Measurements from ENCODE around the gene SH3BP5. TPM values are rescaled to one million over a fixed set of nuclear protein-coding genes. Genes with fewer than 3 reads are reported as not detected.

SH3BP5 gene
- total RNA-seq, 1 donor from 2014 or later, result 5.9 TPM

DNA sequence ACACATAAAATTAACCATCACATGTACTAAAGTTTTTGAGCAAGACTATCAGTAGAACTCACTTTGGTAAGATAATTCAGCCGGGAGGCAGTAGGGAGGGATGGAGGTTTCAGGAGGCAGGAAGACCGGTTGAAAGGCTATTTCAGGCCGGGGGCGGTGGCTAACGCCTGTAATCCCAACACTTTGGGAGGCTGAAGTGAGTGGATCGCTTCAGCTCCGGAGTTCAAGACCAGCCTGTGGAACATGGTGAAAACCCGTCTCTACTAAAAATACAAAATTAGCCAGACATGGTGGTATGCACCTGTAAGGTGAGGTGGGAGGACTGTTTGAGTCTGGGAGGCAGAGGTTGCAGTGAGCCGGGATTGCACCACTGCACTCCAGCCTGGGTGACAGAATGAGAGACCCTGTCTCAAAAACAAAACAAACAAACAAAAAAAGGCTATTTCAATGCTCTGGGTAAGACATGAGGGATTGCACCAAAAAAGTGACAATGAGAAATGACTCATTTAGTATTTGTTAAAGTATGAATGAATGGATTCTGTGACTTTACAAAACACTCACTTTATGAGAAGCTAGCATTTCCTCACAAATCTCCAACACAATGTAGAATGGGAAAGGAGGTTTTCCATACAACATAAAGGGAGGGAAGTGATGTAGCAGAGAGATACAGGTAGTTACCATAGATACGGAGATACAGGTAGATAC is 43.9 kb downstream of the SH3BP5 start:
- H3K27ac Mint-ChIP-seq (ENCODE audit: unreplicated experiment), result no peak overlapping the region
- H3K27me3 Mint-ChIP-seq (ENCODE audit: unreplicated experiment), result no peaks in the 10 kb centered on the region
- TF ChIP-seq, protein P1, sequence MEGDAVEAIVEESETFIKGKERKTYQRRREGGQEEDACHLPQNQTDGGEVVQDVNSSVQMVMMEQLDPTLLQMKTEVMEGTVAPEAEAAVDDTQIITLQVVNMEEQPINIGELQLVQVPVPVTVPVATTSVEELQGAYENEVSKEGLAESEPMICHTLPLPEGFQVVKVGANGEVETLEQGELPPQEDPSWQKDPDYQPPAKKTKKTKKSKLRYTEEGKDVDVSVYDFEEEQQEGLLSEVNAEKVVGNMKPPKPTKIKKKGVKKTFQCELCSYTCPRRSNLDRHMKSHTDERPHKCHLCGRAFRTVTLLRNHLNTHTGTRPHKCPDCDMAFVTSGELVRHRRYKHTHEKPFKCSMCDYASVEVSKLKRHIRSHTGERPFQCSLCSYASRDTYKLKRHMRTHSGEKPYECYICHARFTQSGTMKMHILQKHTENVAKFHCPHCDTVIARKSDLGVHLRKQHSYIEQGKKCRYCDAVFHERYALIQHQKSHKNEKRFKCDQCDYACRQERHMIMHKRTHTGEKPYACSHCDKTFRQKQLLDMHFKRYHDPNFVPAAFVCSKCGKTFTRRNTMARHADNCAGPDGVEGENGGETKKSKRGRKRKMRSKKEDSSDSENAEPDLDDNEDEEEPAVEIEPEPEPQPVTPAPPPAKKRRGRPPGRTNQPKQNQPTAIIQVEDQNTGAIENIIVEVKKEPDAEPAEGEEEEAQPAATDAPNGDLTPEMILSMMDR (IDR thresholded peaks at IDR 0.05), result no peak
- H3K36me3 Mint-ChIP-seq (ENCODE audit: unreplicated experiment), result no peaks in the 10 kb centered on the region
- DNase-seq (ENCODE audit: extremely low spot score, unreplicated experiment), result no peak
- no peaks in the 10 kb centered on the region for H3K9me3 Mint-ChIP-seq (ENCODE audit: unreplicated experiment)
- H3K4me1 Mint-ChIP-seq (ENCODE audit: unreplicated experiment), result peaks cover 9% of the 10 kb centered on the region
- no peak overlapping the region for H3K4me3 Mint-ChIP-seq (ENCODE audit: unreplicated experiment)

DNA sequence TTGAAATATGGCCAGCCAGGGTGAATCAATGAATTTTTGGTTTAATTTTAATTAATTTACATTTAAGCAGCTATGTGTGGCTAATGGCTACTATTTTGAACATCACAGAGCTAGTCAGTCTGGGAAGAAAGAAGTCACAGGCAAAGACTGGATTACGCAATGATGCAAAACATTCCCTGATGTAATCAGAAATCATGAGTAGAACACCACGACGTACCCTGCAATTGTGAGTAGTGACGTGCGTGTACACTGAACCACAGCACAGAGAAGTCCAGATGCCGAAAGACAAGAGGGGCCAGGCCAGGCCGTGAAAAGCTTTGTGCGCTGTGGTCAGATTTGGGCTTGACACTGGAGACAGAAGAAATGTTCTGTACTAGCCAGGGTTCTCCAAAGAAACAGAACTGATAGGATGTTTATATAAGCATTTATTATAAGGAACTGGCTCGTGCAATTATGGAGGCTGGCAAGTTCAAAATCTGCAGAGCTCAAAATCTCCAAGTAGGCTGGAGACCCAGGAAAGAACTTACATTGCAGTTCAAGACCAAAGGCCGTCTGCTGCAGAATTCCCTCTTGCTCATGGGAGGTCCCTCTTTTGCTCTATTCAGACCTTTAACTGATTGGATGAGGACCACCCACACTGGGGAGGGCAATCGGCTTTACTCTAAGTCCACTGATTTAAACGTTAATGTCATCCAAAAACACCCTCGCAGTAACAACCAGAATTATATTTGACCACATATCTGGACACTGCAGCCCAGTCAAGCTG is 44.6 kb downstream of the SH3BP5 start:
- Mint-ChIP-seq H3K27ac (ENCODE audit: unreplicated experiment) (no peak overlapping the region), H3K9me3 (ENCODE audit: unreplicated experiment) (no peaks in the 10 kb centered on the region), H3K4me3 (ENCODE audit: unreplicated experiment) (no peak overlapping the region), H3K4me1 (ENCODE audit: unreplicated experiment) (peaks cover 2% of the 10 kb centered on the region), H3K36me3 (ENCODE audit: unreplicated experiment) (no peaks in the 10 kb centered on the region), H3K27me3 (ENCODE audit: unreplicated experiment) (no peaks in the 10 kb centered on the region)
- TF ChIP-seq, protein P1 (IDR thresholded peaks at IDR 0.05), result no peak
- DNase-seq (ENCODE audit: extremely low spot score, unreplicated experiment), result no peak

DNA sequence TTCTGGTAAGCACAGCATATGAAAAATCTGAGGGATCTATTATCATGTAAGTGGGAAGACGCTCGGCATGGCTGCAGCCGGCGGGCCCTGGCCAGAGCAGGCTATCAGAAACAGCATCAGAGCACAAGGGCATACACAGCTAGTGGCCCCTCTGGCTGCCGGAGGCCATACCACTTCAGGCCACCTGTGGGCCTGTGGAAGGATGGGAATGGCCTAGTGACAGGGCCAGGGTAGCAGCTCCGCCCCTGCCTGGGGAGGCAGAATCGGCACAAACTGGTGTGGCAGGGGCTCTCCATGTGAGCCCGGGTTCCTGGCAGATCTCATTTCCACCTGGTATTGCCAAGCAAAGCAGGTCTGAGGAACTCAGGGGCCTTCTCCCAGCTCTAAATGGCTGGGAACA is 46.4 kb downstream of the SH3BP5 start:
- no peak for DNase-seq (ENCODE audit: extremely low spot score, unreplicated experiment)
- no peak overlapping the region for H3K27ac Mint-ChIP-seq (ENCODE audit: unreplicated experiment)
- no peaks in the 10 kb centered on the region for H3K27me3 Mint-ChIP-seq (ENCODE audit: unreplicated experiment)
- no peak overlapping the region for H3K4me3 Mint-ChIP-seq (ENCODE audit: unreplicated experiment)
- H3K4me1 Mint-ChIP-seq (ENCODE audit: unreplicated experiment), result no peaks in the 10 kb centered on the region
- TF ChIP-seq, protein P1 (IDR thresholded peaks at IDR 0.05), result no peak
- no peaks in the 10 kb centered on the region for H3K9me3 Mint-ChIP-seq (ENCODE audit: unreplicated experiment)
- H3K36me3 Mint-ChIP-seq (ENCODE audit: unreplicated experiment), result no peaks in the 10 kb centered on the region

DNA sequence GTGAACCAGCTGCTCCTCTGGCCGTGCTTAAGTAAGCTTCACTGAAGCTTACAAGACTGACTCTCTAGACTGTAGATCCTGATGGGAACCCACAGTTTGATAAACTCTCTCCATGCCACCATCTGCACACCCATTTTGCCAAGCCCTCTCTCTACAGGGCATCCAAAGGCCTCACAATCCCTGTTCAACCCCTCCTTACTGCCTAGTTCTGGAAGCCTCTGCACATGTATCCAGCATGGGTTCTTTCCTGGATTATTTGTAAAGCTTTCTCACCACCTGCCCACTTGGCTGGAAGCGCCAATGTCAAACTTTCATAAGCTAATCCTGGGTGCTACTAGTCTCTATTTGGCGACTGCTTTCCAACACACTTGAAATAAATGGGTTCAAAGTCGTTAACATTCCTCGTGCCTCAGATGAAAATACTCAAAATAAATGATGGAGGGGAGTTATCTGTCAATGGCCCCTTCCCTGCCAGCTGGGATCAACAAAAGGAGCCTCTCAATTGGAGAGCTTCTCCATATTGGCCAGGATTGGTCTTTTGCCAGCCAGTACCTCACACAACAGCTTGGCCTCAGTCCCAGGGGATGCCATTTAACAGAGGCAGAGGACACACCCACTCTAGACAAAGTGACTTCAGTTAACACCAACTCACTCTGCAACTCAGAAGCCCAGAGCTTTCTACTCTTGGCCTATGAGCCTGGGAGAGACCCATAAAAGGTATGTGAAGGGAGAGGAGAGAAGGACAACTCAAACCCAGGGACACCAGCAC is 48.1 kb downstream of the SH3BP5 start:
- DNase-seq (ENCODE audit: extremely low spot score, unreplicated experiment), result no peak
- Mint-ChIP-seq H3K4me3 (ENCODE audit: unreplicated experiment) (no peak overlapping the region), H3K36me3 (ENCODE audit: unreplicated experiment) (no peaks in the 10 kb centered on the region), H3K27me3 (ENCODE audit: unreplicated experiment) (no peaks in the 10 kb centered on the region), H3K27ac (ENCODE audit: unreplicated experiment) (no peak overlapping the region), H3K9me3 (ENCODE audit: unreplicated experiment) (no peaks in the 10 kb centered on the region), H3K4me1 (ENCODE audit: unreplicated experiment) (no peaks in the 10 kb centered on the region)
- TF ChIP-seq, protein P1 (IDR thresholded peaks at IDR 0.05), result no peak

DNA sequence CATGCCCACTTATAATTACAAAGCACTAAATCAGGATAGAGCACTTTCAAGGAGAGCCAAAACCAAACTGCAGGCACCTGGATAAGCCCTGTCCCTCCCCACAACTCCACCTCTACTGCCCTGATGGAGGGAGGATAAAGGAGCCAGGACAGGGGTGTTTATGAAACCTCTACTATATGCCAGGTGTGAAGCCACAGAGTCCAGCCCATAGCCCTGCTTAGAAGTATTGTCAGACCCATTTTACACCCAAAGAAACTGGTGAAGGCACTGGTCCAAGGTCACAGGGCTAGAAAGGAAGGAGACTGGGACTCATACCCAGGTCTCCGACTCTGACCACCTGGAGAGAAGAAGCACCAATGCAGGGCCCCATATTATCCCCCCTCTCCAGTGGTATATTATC is 48.7 kb downstream of the SH3BP5 start:
- Mint-ChIP-seq H3K27me3 (ENCODE audit: unreplicated experiment) (no peaks in the 10 kb centered on the region), H3K27ac (ENCODE audit: unreplicated experiment) (no peak overlapping the region), H3K36me3 (ENCODE audit: unreplicated experiment) (no peaks in the 10 kb centered on the region), H3K4me1 (ENCODE audit: unreplicated experiment) (no peaks in the 10 kb centered on the region), H3K4me3 (ENCODE audit: unreplicated experiment) (no peak overlapping the region), H3K9me3 (ENCODE audit: unreplicated experiment) (no peaks in the 10 kb centered on the region)
- TF ChIP-seq, protein P1 (IDR thresholded peaks at IDR 0.05), result no peak
- no peak for DNase-seq (ENCODE audit: extremely low spot score, unreplicated experiment)

Measured in osteocyte (in vitro differentiated cells).